ENCODE data around the gene LCA5L.

LCA5L gene

DNA sequence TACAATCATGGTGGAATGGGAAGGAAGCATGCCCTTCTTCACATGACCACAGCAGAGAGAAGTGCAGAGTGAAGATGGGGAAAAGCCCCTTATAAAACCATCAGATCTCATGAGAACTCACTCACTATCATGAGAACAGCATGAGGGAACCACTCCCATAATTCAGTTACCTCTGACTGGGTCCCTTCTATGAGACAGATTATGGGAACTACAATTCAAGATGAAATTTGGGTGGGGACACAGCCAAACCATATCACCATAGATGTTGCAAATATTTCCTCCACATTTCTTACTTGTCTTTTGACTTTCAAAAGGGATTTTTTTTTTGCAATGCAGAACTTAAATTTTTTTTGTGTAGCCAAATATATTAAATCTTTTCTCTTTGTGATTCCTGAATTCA is 21.0 kb upstream of the LCA5L start:
- DNase-seq (ENCODE audit: low read depth) = no peak
- no peak overlapping the region for H3K4me3 ChIP-seq (replicated peaks; ENCODE audit: low read depth, low read length)
- TF ChIP-seq, protein P1, sequence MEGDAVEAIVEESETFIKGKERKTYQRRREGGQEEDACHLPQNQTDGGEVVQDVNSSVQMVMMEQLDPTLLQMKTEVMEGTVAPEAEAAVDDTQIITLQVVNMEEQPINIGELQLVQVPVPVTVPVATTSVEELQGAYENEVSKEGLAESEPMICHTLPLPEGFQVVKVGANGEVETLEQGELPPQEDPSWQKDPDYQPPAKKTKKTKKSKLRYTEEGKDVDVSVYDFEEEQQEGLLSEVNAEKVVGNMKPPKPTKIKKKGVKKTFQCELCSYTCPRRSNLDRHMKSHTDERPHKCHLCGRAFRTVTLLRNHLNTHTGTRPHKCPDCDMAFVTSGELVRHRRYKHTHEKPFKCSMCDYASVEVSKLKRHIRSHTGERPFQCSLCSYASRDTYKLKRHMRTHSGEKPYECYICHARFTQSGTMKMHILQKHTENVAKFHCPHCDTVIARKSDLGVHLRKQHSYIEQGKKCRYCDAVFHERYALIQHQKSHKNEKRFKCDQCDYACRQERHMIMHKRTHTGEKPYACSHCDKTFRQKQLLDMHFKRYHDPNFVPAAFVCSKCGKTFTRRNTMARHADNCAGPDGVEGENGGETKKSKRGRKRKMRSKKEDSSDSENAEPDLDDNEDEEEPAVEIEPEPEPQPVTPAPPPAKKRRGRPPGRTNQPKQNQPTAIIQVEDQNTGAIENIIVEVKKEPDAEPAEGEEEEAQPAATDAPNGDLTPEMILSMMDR (IDR thresholded peaks at IDR 0.05; ENCODE audit: low read length, missing control alignments) = no peak

- no peak for DNase-seq (ENCODE audit: low read depth)
- TF ChIP-seq, protein P1 (IDR thresholded peaks at IDR 0.05; ENCODE audit: low read length, missing control alignments) = no peak
- no peak overlapping the region for H3K4me3 ChIP-seq (replicated peaks; ENCODE audit: low read depth, low read length)
These were observed 17.7 kb upstream of the LCA5L start for GRCh38 chr21:39463308-39463707.

GRCh38 chr21:39461419-39461818 is 15.8 kb upstream of the LCA5L start:
- H3K4me3 ChIP-seq (replicated peaks; ENCODE audit: low read depth, low read length) = no peak overlapping the region
- TF ChIP-seq, protein P1 (IDR thresholded peaks at IDR 0.05; ENCODE audit: low read length, missing control alignments) = no peak
- no peak for DNase-seq (ENCODE audit: low read depth)

GRCh38 chr21:39456665-39457064 is 11.1 kb upstream of the LCA5L start:
- peak; percentile 2 for DNase-seq (ENCODE audit: low read depth)

GRCh38 chr21:39454949-39455668 is 9.5 kb upstream of the LCA5L start:
- TF ChIP-seq, protein P1 (IDR thresholded peaks at IDR 0.05; ENCODE audit: low read length, missing control alignments) = no peak
- H3K4me3 ChIP-seq (replicated peaks; ENCODE audit: low read depth, low read length) = no peak overlapping the region
- DNase-seq (ENCODE audit: low read depth) = no peak

More at GRCh38 chr21:39456665-39457064, 11.1 kb upstream of the LCA5L start:
- no peak overlapping the region for H3K4me3 ChIP-seq (replicated peaks; ENCODE audit: low read depth, low read length)
- TF ChIP-seq, protein P1 (IDR thresholded peaks at IDR 0.05; ENCODE audit: low read length, missing control alignments) = peak; percentile 18

GRCh38 chr21:39453571-39454179 is 8.1 kb upstream of the LCA5L start:
- TF ChIP-seq, protein P1 (IDR thresholded peaks at IDR 0.05; ENCODE audit: low read length, missing control alignments) = no peak
- DNase-seq (ENCODE audit: low read depth) = no peak
- H3K4me3 ChIP-seq (replicated peaks; ENCODE audit: low read depth, low read length) = no peak overlapping the region

All from fibroblast of pulmonary artery (primary cell).